OCI-LY1 (cell line): Measurements from ENCODE around the gene TMEM51.

Source experiments
- H2AFZ ChIP-seq: fragments of 200-600 bp; sonication (generic), shearing (Covaris generic); 2 replicates; pipeline ENCODE4 v1.6.0; 2014; ENCODE audit warnings: antibody characterized with exemption, mild to moderate bottlenecking, low read length
- H3F3A ChIP-seq: fragments of 200-600 bp; sonication (generic), shearing (Covaris generic); 2 replicates; pipeline ENCODE4 v1.6.0; 2014; ENCODE audit warnings: mild to moderate bottlenecking, antibody characterized with exemption, low read length, moderate library complexity; ENCODE audit not compliant: insufficient read depth
- H3K27ac ChIP-seq: fragments of 200-600 bp; sonication (generic); 2 replicates; pipeline ENCODE4 v1.5.1; 2014; ENCODE audit warnings: low read length, mixed run types, mild to moderate bottlenecking, low read depth; ENCODE audit not compliant: poor library complexity, severe bottlenecking
- H3K27me3 ChIP-seq: fragments of 200-600 bp; sonication (generic); 2 replicates; pipeline ENCODE4 v1.6.0; 2014; ENCODE audit warnings: antibody characterized with exemption, mild to moderate bottlenecking, low read length, moderate library complexity; ENCODE audit not compliant: insufficient read depth
- H3K36me3 ChIP-seq: fragments of 200-600 bp; sonication (generic); 2 replicates; pipeline ENCODE4 v1.6.1; 2014; ENCODE audit warnings: mild to moderate bottlenecking, antibody characterized with exemption, low read length, moderate library complexity, mixed read lengths; ENCODE audit not compliant: insufficient read depth
- H3K4me1 ChIP-seq: fragments of 200-600 bp; sonication (generic); 2 replicates; pipeline ENCODE4 v1.5.1; 2014; ENCODE audit warnings: mild to moderate bottlenecking, low read length, moderate library complexity; ENCODE audit not compliant: insufficient read depth, severe bottlenecking
- H3K4me2 ChIP-seq: fragments of 200-600 bp; sonication (generic), shearing (Covaris generic); 2 replicates; pipeline ENCODE4 v1.6.1; 2014; ENCODE audit warnings: low read length
- H3K4me3 ChIP-seq: fragments of 200-600 bp; sonication (generic); 2 replicates; pipeline ENCODE4 v1.5.1; 2014; ENCODE audit warnings: low read length, low read depth, mild to moderate bottlenecking, mixed read lengths; ENCODE audit not compliant: poor library complexity, severe bottlenecking
- H3K79me2 ChIP-seq: fragments of 200-600 bp; shearing (Covaris generic); 2 replicates; pipeline ENCODE4 v1.6.1; 2016; ENCODE audit warnings: mixed run types, low read length, mixed read lengths; ENCODE audit not compliant: insufficient read depth
- H3K9ac ChIP-seq: fragments of 200-600 bp; sonication (generic), shearing (Covaris generic); 2 replicates; pipeline ENCODE4 v1.6.1; 2014; ENCODE audit warnings: mild to moderate bottlenecking, low read length, mixed read lengths
- H3K9me2 ChIP-seq: fragments of 200-600 bp; sonication (generic), shearing (Covaris generic); 2 replicates; pipeline ENCODE4 v1.6.1; 2014; ENCODE audit warnings: low read depth, mild to moderate bottlenecking, low read length, mixed read lengths
- H3K9me3 ChIP-seq: fragments of 200-600 bp; shearing (Covaris generic); 2 replicates; pipeline ENCODE4 v1.6.1; 2014; ENCODE audit warnings: low read length, mixed read lengths
- H4K20me1 ChIP-seq: fragments of 200-600 bp; sonication (generic), shearing (Covaris generic); 2 replicates; pipeline ENCODE4 v1.6.0; 2016; ENCODE audit warnings: mild to moderate bottlenecking, low read length; ENCODE audit not compliant: insufficient read depth
- EZH2 ChIP-seq: fragments of 200-600 bp; sonication (generic), shearing (Covaris generic); IDR thresholded peaks from 2 replicates; pipeline ENCODE4 v1.8.0; 2017; ENCODE audit warnings: borderline replicate concordance, mixed run types, mild to moderate bottlenecking, antibody characterized with exemption, low read length, moderate library complexity, mixed read lengths
- TF ChIP-seq, protein P1 (sequence below): fragments of 200-600 bp; sonication (generic), shearing (Covaris generic); IDR thresholded peaks from 2 replicates; pipeline ENCODE4 v1.5.1; 2017; ENCODE audit warnings: mild to moderate bottlenecking, antibody characterized with exemption, low read length, moderate library complexity, mixed read lengths

Gene TMEM51

DNA sequence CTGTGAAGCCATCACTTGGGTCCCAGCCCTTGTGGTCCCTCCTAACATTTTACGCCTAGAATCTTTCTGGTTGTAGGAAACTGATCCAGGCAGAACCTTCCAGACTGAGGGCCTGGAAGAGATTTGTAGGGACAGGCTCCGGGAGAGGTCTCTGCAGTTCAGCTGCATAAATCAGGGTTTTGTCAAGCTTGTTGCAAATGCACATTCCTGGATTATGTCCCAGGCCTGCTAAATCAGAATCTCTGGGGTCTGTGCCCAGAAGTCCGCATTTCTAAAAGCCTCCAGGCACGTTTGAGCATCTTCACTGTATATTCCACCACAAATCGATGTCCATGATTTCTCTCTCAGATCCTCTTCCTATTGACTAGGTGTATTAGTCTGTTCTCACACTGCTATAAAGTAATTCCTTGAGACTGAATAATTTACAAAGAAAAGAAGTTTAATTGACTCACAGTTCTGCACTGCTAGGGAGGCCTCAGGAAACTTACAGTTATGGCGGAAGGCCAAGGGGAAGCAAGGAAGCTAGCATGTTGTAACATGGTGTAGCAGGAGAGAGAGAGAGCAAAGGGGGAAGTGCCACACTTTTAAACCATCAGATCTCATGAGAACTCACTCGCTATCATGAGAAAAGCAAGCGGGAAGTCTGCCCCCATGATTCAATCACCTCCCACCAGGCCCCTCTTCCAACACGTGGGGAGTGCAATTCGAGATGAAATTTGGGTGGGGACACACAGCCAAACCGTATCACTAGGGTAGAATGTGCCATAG, 92.2 kb downstream of the TMEM51 start:
- TF ChIP-seq, protein P1, sequence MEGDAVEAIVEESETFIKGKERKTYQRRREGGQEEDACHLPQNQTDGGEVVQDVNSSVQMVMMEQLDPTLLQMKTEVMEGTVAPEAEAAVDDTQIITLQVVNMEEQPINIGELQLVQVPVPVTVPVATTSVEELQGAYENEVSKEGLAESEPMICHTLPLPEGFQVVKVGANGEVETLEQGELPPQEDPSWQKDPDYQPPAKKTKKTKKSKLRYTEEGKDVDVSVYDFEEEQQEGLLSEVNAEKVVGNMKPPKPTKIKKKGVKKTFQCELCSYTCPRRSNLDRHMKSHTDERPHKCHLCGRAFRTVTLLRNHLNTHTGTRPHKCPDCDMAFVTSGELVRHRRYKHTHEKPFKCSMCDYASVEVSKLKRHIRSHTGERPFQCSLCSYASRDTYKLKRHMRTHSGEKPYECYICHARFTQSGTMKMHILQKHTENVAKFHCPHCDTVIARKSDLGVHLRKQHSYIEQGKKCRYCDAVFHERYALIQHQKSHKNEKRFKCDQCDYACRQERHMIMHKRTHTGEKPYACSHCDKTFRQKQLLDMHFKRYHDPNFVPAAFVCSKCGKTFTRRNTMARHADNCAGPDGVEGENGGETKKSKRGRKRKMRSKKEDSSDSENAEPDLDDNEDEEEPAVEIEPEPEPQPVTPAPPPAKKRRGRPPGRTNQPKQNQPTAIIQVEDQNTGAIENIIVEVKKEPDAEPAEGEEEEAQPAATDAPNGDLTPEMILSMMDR, result no peak
- TF ChIP-seq EZH2, result no peak
- Histone ChIP-seq H4K20me1 (no peaks in the 10 kb centered on the region), H3K27me3 (no peaks in the 10 kb centered on the region; the same call in 1 of the 2 replicates)

DNA sequence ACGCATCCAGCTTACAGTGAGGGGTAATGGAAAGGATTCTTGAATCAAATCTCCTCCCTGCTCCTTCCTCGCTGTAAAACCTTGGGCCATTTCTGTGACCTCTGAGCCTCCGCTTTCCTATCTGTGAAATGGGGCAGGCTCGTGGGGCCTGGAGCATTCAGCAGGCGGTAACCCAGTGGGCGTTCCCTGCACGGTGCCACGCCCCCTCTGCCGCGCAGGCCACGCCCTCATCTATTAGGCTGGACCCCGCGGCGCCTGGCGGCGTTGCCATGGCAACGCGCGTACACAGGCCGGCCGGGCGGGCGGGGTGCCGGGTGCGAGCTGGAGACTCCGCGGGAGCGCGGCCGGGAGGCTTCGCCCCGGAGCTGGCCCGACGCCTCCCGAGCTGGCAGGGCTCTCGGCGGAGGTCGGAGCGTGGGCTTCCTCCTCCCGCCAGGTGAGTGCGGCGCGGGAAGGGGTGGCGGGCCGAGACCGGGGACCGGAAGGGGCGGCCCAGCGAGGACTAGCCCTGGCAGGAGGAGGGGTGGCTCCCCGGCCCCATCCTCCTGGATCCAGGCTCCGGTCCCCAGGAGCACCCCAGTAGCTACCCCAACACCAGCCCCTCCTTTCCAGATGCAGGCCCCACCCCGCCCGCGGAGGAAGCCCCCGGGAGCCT, 93.5 kb downstream of the TMEM51 start, which contains the start of gene FHAD1:
FHAD1 (plus strand) TSS at position 264 of the 655 bp plus-strand sequence. CDS start 4,562 bp downstream, outside the sequence.
- no peak within 1 kb of the TSS for H3K27ac ChIP-seq
- H4K20me1 ChIP-seq, result no peaks in the 10 kb centered on the region
- no peak within 1 kb of the TSS for H3K4me3 ChIP-seq
- no peaks in the 10 kb centered on the region for H3K9me2 ChIP-seq
- H3K4me1 ChIP-seq, result no peaks in the 10 kb centered on the region
- H3K79me2 ChIP-seq, result no peaks in the 10 kb centered on the region
- TF ChIP-seq EZH2, result no peak
- TF ChIP-seq, protein P1, result no peak
- H3K4me2 ChIP-seq, result no peak within 1 kb of the TSS
- no peaks in the 10 kb centered on the region; the same call in 1 of the 2 replicates for H3K36me3 ChIP-seq
- no peak within 1 kb of the TSS for H3K9ac ChIP-seq
- H3K9me3 ChIP-seq, result no peaks in the 10 kb centered on the region
- H3K27me3 ChIP-seq, result no peaks in the 10 kb centered on the region; the same call in 1 of the 2 replicates
- no peak within 1 kb of the TSS for H2AFZ ChIP-seq
- H3F3A ChIP-seq, result no peaks in the 10 kb centered on the region

More for the DNA sequence above, 92.2 kb downstream of the TMEM51 start:
- Histone ChIP-seq H2AFZ (no peak overlapping the region), H3K9ac (no peak overlapping the region), H3K27ac (no peak overlapping the region), H3K4me2 (no peak overlapping the region), H3K36me3 (no peaks in the 10 kb centered on the region; the same call in 1 of the 2 replicates), H3K9me2 (no peaks in the 10 kb centered on the region), H3K4me1 (no peaks in the 10 kb centered on the region), H3F3A (no peaks in the 10 kb centered on the region), H3K9me3 (no peaks in the 10 kb centered on the region), H3K4me3 (no peak overlapping the region), H3K79me2 (no peaks in the 10 kb centered on the region)

DNA sequence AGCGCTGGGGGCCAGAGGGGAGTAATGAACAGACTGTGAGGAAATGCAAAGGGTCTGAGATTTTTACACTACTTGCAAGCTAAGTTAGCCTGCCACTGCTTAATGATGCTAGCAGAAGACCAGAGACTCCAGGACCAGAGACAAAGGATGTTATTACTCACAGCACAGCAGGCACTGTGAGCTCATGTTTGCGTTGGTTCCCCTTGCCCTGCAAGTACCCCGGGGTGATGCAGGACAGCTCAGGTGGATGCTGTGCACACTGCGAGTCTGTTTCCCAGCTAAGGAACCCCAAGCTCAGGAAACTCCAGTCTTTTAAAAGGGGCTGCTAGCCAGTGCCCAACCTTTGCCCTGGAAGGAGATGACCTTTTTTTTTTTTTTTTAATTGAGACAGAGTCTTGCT, 94.7 kb downstream of the TMEM51 start:
- Histone ChIP-seq H3K4me3 (no peak overlapping the region), H3K4me2 (no peak overlapping the region)

More for the DNA sequence above, 94.7 kb downstream of the TMEM51 start:
- TF ChIP-seq, protein P1, result no peak
- TF ChIP-seq EZH2, result no peak
- Histone ChIP-seq H3K4me1 (no peaks in the 10 kb centered on the region), H4K20me1 (no peaks in the 10 kb centered on the region), H3K36me3 (no peaks in the 10 kb centered on the region; the same call in 1 of the 2 replicates), H3K27me3 (no peaks in the 10 kb centered on the region; the same call in 1 of the 2 replicates), H3K9ac (no peak overlapping the region), H3K9me3 (no peaks in the 10 kb centered on the region), H3F3A (no peaks in the 10 kb centered on the region), H3K9me2 (no peaks in the 10 kb centered on the region), H3K79me2 (no peaks in the 10 kb centered on the region), H2AFZ (no peak overlapping the region), H3K27ac (no peak overlapping the region)
